HL-60 (cell line): ENCODE results near the gene VPS26A.

ENCODE experiments used
- GABPA ChIP-seq: IDR thresholded peaks from 2 replicates; pipeline ENCODE4 v1.6.1; 2012; ENCODE audit warnings: low read depth
- POLR2AphosphoS5 ChIP-seq: IDR thresholded peaks from 2 replicates; pipeline ENCODE4 v1.6.1; 2012; ENCODE audit warnings: low read depth
- TF ChIP-seq, protein P1 (sequence below): IDR thresholded peaks from one replicate; pipeline ENCODE4 v1.5.1; 2011; ENCODE audit warnings: low read length, control low read depth, inconsistent platforms; ENCODE audit not compliant: insufficient read depth
- TF ChIP-seq, protein P2 (sequence below): IDR thresholded peaks from 2 replicates; pipeline ENCODE4 v1.6.1; 2012; ENCODE audit warnings: low read depth; ENCODE audit not compliant: insufficient replicate concordance

DNA sequence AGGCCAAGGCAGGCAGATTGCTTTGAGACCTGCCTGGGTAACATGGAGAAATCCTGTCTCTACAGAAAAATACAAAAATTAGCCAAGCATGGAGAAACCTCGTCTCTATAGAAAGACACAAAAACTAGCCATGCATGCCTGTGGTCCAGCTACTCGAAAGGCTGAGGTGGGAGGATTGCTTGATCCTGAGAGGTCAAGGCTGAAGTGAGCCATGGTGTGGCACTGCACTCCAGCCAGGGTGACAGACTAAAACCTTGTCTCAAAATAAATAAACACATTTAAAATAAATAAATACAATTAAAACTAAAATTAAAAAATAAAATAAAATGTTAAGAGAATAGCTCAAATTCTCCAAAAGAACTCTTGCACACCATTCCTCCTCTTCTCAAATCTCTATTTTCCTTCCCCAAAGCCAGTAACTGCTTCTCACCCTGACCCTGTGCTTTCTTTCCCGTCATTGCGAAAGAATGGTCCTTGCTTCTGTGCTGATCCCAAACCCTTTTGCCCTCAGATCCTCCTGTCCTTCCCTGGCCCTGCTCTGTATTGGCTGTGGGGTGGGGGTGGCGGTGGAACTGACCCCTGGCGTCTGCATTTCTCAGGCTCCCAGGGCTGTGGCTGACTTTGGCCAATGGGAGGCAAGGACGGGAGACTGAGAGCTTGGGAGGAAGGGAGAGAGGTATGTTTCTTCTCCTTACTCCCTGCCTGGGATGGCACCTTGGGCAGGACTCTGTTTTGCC lies 23.7 kb upstream of the VPS26A start:
- TF ChIP-seq POLR2AphosphoS5 (peak; percentile 55; the same call in 1 of the 2 replicates), GABPA (no peak)
- TF ChIP-seq, protein P1, sequence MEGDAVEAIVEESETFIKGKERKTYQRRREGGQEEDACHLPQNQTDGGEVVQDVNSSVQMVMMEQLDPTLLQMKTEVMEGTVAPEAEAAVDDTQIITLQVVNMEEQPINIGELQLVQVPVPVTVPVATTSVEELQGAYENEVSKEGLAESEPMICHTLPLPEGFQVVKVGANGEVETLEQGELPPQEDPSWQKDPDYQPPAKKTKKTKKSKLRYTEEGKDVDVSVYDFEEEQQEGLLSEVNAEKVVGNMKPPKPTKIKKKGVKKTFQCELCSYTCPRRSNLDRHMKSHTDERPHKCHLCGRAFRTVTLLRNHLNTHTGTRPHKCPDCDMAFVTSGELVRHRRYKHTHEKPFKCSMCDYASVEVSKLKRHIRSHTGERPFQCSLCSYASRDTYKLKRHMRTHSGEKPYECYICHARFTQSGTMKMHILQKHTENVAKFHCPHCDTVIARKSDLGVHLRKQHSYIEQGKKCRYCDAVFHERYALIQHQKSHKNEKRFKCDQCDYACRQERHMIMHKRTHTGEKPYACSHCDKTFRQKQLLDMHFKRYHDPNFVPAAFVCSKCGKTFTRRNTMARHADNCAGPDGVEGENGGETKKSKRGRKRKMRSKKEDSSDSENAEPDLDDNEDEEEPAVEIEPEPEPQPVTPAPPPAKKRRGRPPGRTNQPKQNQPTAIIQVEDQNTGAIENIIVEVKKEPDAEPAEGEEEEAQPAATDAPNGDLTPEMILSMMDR: no peak
- TF ChIP-seq, protein P2, sequence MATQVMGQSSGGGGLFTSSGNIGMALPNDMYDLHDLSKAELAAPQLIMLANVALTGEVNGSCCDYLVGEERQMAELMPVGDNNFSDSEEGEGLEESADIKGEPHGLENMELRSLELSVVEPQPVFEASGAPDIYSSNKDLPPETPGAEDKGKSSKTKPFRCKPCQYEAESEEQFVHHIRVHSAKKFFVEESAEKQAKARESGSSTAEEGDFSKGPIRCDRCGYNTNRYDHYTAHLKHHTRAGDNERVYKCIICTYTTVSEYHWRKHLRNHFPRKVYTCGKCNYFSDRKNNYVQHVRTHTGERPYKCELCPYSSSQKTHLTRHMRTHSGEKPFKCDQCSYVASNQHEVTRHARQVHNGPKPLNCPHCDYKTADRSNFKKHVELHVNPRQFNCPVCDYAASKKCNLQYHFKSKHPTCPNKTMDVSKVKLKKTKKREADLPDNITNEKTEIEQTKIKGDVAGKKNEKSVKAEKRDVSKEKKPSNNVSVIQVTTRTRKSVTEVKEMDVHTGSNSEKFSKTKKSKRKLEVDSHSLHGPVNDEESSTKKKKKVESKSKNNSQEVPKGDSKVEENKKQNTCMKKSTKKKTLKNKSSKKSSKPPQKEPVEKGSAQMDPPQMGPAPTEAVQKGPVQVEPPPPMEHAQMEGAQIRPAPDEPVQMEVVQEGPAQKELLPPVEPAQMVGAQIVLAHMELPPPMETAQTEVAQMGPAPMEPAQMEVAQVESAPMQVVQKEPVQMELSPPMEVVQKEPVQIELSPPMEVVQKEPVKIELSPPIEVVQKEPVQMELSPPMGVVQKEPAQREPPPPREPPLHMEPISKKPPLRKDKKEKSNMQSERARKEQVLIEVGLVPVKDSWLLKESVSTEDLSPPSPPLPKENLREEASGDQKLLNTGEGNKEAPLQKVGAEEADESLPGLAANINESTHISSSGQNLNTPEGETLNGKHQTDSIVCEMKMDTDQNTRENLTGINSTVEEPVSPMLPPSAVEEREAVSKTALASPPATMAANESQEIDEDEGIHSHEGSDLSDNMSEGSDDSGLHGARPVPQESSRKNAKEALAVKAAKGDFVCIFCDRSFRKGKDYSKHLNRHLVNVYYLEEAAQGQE: no peak
